Ovary (tissue), 9 donors: Measurements from ENCODE around the gene SP3. TPM values are rescaled to one million over a fixed set of nuclear protein-coding genes. Genes with fewer than 3 reads are reported as not detected.

Experiments used
- DNase-seq, 5 donors: peaks; one replicate each; pipeline ENCODE4 v3.0.0-alpha.2; 2019 to 2020
- H3K27ac ChIP-seq, 2 donors: fragments of 200-600 bp; one replicate each; pipeline versions ENCODE4 v1.5.1 to v1.8.0; 2019 to 2022
- H3K27me3 ChIP-seq: fragments of 200-600 bp; one replicate; pipeline ENCODE4 v1.8.0; 2022
- H3K36me3 ChIP-seq: fragments of 200-600 bp; sonication (generic); one replicate; pipeline ENCODE4 v1.5.1; 2019
- H3K4me1 ChIP-seq: one replicate; pipeline ENCODE4 v1.8.1; 2013; ENCODE audit warnings: mild to moderate bottlenecking, moderate library complexity; ENCODE audit not compliant: insufficient read depth
- H3K4me3 ChIP-seq: fragments of 200-600 bp; sonication (generic); one replicate; pipeline ENCODE4 v1.5.1; 2017
- H3K9me3 ChIP-seq, 2 donors: fragments of 200-600 bp in 1 of 2; sonication (generic) in 1 of 2; one replicate each; pipeline versions ENCODE4 v1.5.1 to v1.8.1; 2013 to 2019; ENCODE audit warnings: mild to moderate bottlenecking in 1 of 2, moderate library complexity in 1 of 2
- CTCF ChIP-seq, 3 donors: fragments of 450-650 bp in 2 of 3; fragments of 200-600 bp in 1 of 3; IDR thresholded peaks; one replicate each; pipeline versions ENCODE4 v1.5.1 to v1.8.0; 2016 to 2022; ENCODE audit warnings: antibody characterized with exemption in 3 of 3, mild to moderate bottlenecking in 1 of 3
- EP300 ChIP-seq: sonication (generic); formaldehyde crosslinking; IDR thresholded peaks from one replicate; pipeline ENCODE4 v1.6.1; 2017; ENCODE audit warnings: antibody characterized with exemption
- POLR2A ChIP-seq: fragments of 450-650 bp; IDR thresholded peaks from one replicate; pipeline ENCODE4 v1.6.1; 2017; ENCODE audit warnings: antibody characterized with exemption, mild to moderate bottlenecking, moderate library complexity
- WGBS, 3 donors: extraction: QIAGEN DNeasy Blood & Tissue Kit in 1 of 3; methylation state at CpG; one replicate each; pipeline versions ENCODE4 v1.1.5 to v1.1.7; 2013 to 2017; 5-methylcytosine and 5-hydroxymethylcytosine counted together
- intact Hi-C, 4 donors: fragments of 100-400 bp; cut with DNase I; formaldehyde crosslinking; loops; one replicate each; pipeline versions ENCODE4 v1.11.0 to v1.15.1; 2022 to 2023
- polyA plus RNA-seq, 2 donors: library from polyadenylated mRNA; stranded (reverse); fragments of 200-250 nt in 1 of 2; fragments of 350-450 nt in 1 of 2; fragmentation: Illumina TruSeq in 1 of 2; extraction: RNeasy Lipid Tissue Mini Kit (QIAGEN cat#74804) in 1 of 2; gene quantifications; one replicate each; pipeline ENCODE4 v1.2.3, GENCODE V29; 2013 to 2014
- total RNA-seq, 7 donors: library from RNA; depleted of rRNA in 2 of 7; stranded (reverse); fragments of >200 nt in 2 of 7; fragmentation: NEBNext Ultra II Directional in 3 of 7; extraction: Animal tissue kit (Norgen Biotek cat#: 25700) in 3 of 7; gene quantifications; one replicate each; pipeline versions ENCODE4 v1.1.0 to v1.2.4, GENCODE V29; 2016 to 2023
- donor health status: DM: no; HTN: no; CAD: no; lungs with moderate emphysema.
- donor health status: DM: no; HTN: no; CAD: no.
- donor health status: Bipolar disorder and iron deficiency.
- donor health status: DM: yes; HTN: yes; CAD: no.
- donor health status: DM: no; HTN: no; CAD: no.
- donor health status: DM: yes; HTN: yes; CAD: no.

SP3 gene
- total and polyA plus RNA-seq, 9 donors: 35.4 to 131 (median 88.3) TPM

- 49 to 55% (median 54%) methylated on average over 2 of the region's 2 CpGs for WGBS, 3 donors
- Histone ChIP-seq H3K9me3 (peaks cover 0 to 2% of the 10 kb centered on the region in 2 donors), H3K36me3 (no peaks in the 10 kb centered on the region), H3K27ac (no peak overlapping the region), H3K4me3 (no peak overlapping the region), H3K27me3 (no peaks in the 10 kb centered on the region), H3K4me1 (no peaks in the 10 kb centered on the region)
- peak; percentile 24 to 46 (median 43) for DNase-seq
- TF ChIP-seq CTCF (IDR thresholded peaks at IDR 0.05) (peak in 1 of 3 donors; percentile 8), POLR2A (no peak), EP300 (no peak)
- intact Hi-C loops: no loop called here
Observed at GRCh38 chr2:173884025-173884802, 81.0 kb downstream of the SP3 start.

- H3K36me3 ChIP-seq: no peaks in the 10 kb centered on the region
- H3K27ac ChIP-seq: no peak overlapping the region
- H3K9me3 ChIP-seq: no peaks in the 10 kb centered on the region
- TF ChIP-seq POLR2A (no peak), CTCF (IDR thresholded peaks at IDR 0.05) (no peak)
- no peak for DNase-seq
- H3K27me3 ChIP-seq: no peaks in the 10 kb centered on the region
- H3K4me3 ChIP-seq: no peak overlapping the region
- 44 to 53% (median 51%) methylated on average over 3 of the region's 3 CpGs for WGBS, 3 donors
- intact Hi-C loops: no loop called here
- no peaks in the 10 kb centered on the region for H3K4me1 ChIP-seq
Observed at GRCh38 chr2:173881886-173882285, 83.3 kb downstream of the SP3 start.

GRCh38 chr2:173881461-173881860 lies 83.7 kb downstream of the SP3 start:
- Histone ChIP-seq H3K4me1 (no peaks in the 10 kb centered on the region), H3K27me3 (no peaks in the 10 kb centered on the region), H3K9me3 (no peaks in the 10 kb centered on the region), H3K4me3 (no peak overlapping the region), H3K36me3 (no peaks in the 10 kb centered on the region), H3K27ac (no peak overlapping the region)
- peak in 1 of 5 donors; percentile 22 for DNase-seq
- 22 to 32% (median 25%) methylated on average over 4 of the region's 4 CpGs for WGBS, 3 donors
- TF ChIP-seq POLR2A: no peak
- intact Hi-C loops: no loop called here

- WGBS, 3 donors: 86 to 96% (median 89%) methylated on average over 6 of the region's 6 CpGs
Observed at GRCh38 chr2:173880561-173880960, 84.6 kb downstream of the SP3 start.

More at GRCh38 chr2:173880561-173880960, 84.6 kb downstream of the SP3 start:
- no peaks in the 10 kb centered on the region for H3K36me3 ChIP-seq
- no peaks in the 10 kb centered on the region for H3K27me3 ChIP-seq
- DNase-seq: no peak
- intact Hi-C loops: no loop called here
- TF ChIP-seq POLR2A (no peak), EP300 (no peak), CTCF (IDR thresholded peaks at IDR 0.05) (no peak)
- no peaks in the 10 kb centered on the region for H3K4me1 ChIP-seq
- no peak overlapping the region for H3K4me3 ChIP-seq
- no peaks in the 10 kb centered on the region for H3K9me3 ChIP-seq
- no peak overlapping the region for H3K27ac ChIP-seq
